Measurements from ENCODE around the gene GLIS1. TPM values are rescaled to one million over a fixed set of nuclear protein-coding genes. Genes with fewer than 3 reads are reported as not detected.
A peak's percentile ranks its signal among the peaks of the same experiment; 100 is the strongest.
"Not testable (repeated sequence)": the region's sequence is repeated elsewhere in the genome, so short reads cannot be mapped to it uniquely, and the experiment has no call there.

GLIS1 gene
- polyA plus RNA-seq, 1 donor: 0.58 TPM

DNA sequence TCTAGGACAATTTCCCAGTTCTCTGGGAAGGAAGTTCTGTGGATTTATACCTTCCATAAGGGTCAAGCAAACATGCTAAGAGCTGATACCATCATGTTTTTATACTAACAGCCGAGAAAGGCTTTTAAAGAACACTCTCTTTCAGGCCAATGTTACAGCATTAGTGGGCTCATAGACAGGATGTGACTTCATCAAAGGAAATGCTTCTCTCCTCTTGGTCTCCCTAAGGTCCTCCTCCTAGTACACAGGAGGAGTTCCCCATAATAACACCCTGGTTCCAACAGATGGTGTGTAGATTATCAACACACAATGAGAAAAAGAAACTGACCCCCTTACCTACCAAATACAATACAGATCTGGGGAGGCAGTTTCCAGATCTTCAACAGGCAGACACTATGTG lies 26.7 kb upstream of the GLIS1 start:
- Histone ChIP-seq H3K27me3 (ENCODE audit: control insufficient read depth, insufficient read depth, low read length) (no peaks in the 10 kb centered on the region), H3K36me3 (ENCODE audit: control insufficient read depth, insufficient read depth, low read length) (peaks cover 4% of the 10 kb centered on the region), H3K27ac (ENCODE audit: low read length) (no peak overlapping the region), H3K4me1 (ENCODE audit: control insufficient read depth, insufficient read depth, low read length) (no peaks in the 10 kb centered on the region), H3K9me3 (ENCODE audit: control insufficient read depth, low read depth, low read length) (no peaks in the 10 kb centered on the region), H3K4me3 (ENCODE audit: low read length) (no peak overlapping the region)
- WGBS (ENCODE audit: insufficient coverage, low lambda C conversion rate): no CpG with 5 or more reads among the region's 1 CpG
- no peak for DNase-seq

GRCh38 chr1:53763911-53764310 lies 24.9 kb upstream of the GLIS1 start:
- H3K27ac ChIP-seq (ENCODE audit: low read length): no peak overlapping the region
- H3K4me1 ChIP-seq (ENCODE audit: control insufficient read depth, insufficient read depth, low read length): no peaks in the 10 kb centered on the region
- H3K9me3 ChIP-seq (ENCODE audit: control insufficient read depth, low read depth, low read length): no peaks in the 10 kb centered on the region
- H3K36me3 ChIP-seq (ENCODE audit: control insufficient read depth, insufficient read depth, low read length): no peaks in the 10 kb centered on the region
- H3K4me3 ChIP-seq (ENCODE audit: low read length): no peak overlapping the region
- no peaks in the 10 kb centered on the region for H3K27me3 ChIP-seq (ENCODE audit: control insufficient read depth, insufficient read depth, low read length)
- no peak for DNase-seq
- WGBS (ENCODE audit: insufficient coverage, low lambda C conversion rate): no CpG with 5 or more reads among the region's 2 CpGs

- 83% methylated on average over 1 of the region's 4 CpGs for WGBS (ENCODE audit: insufficient coverage, low lambda C conversion rate)
- Histone ChIP-seq H3K4me3 (ENCODE audit: low read length) (no peak overlapping the region), H3K36me3 (ENCODE audit: control insufficient read depth, insufficient read depth, low read length) (no peaks in the 10 kb centered on the region), H3K27me3 (ENCODE audit: control insufficient read depth, insufficient read depth, low read length) (no peaks in the 10 kb centered on the region), H3K9me3 (ENCODE audit: control insufficient read depth, low read depth, low read length) (no peaks in the 10 kb centered on the region), H3K4me1 (ENCODE audit: control insufficient read depth, insufficient read depth, low read length) (no peaks in the 10 kb centered on the region), H3K27ac (ENCODE audit: low read length) (no peak overlapping the region)
- DNase-seq: no peak
These were observed 24.5 kb upstream of the GLIS1 start for GRCh38 chr1:53763461-53763860.

- WGBS (ENCODE audit: insufficient coverage, low lambda C conversion rate): 100% methylated on average over 1 of the region's 7 CpGs
- not testable (repeated sequence) for H3K27me3 ChIP-seq (ENCODE audit: control insufficient read depth, insufficient read depth, low read length); H3K4me3 ChIP-seq (ENCODE audit: low read length); H3K27ac ChIP-seq (ENCODE audit: low read length); H3K36me3 ChIP-seq (ENCODE audit: control insufficient read depth, insufficient read depth, low read length); H3K4me1 ChIP-seq (ENCODE audit: control insufficient read depth, insufficient read depth, low read length); H3K9me3 ChIP-seq (ENCODE audit: control insufficient read depth, low read depth, low read length)
- peak in 1 of 2 donors; percentile 8 for DNase-seq
These were observed 21.5 kb upstream of the GLIS1 start for GRCh38 chr1:53760497-53760896.

- Histone ChIP-seq H3K9me3 (ENCODE audit: control insufficient read depth, low read depth, low read length) (no peaks in the 10 kb centered on the region), H3K4me1 (ENCODE audit: control insufficient read depth, insufficient read depth, low read length) (no peaks in the 10 kb centered on the region), H3K27ac (ENCODE audit: low read length) (no peak overlapping the region), H3K36me3 (ENCODE audit: control insufficient read depth, insufficient read depth, low read length) (no peaks in the 10 kb centered on the region), H3K27me3 (ENCODE audit: control insufficient read depth, insufficient read depth, low read length) (no peaks in the 10 kb centered on the region), H3K4me3 (ENCODE audit: low read length) (no peak overlapping the region)
- WGBS (ENCODE audit: insufficient coverage, low lambda C conversion rate): no CpG with 5 or more reads among the region's 5 CpGs
- DNase-seq: no peak
These were observed 16.9 kb upstream of the GLIS1 start for GRCh38 chr1:53755874-53756273.

- 100% methylated on average over 1 of the region's 6 CpGs for WGBS (ENCODE audit: insufficient coverage, low lambda C conversion rate)
These were observed 15.7 kb upstream of the GLIS1 start for GRCh38 chr1:53754484-53755312.

GRCh38 chr1:53752281-53752680 lies 13.3 kb upstream of the GLIS1 start:
- 80% methylated on average over 1 of the region's 6 CpGs for WGBS (ENCODE audit: insufficient coverage, low lambda C conversion rate)
- H3K27ac ChIP-seq (ENCODE audit: low read length): no peak overlapping the region
- peaks cover 5% of the 10 kb centered on the region for H3K27me3 ChIP-seq (ENCODE audit: control insufficient read depth, insufficient read depth, low read length)
- no peaks in the 10 kb centered on the region for H3K9me3 ChIP-seq (ENCODE audit: control insufficient read depth, low read depth, low read length)
- H3K4me1 ChIP-seq (ENCODE audit: control insufficient read depth, insufficient read depth, low read length): no peaks in the 10 kb centered on the region
- no peak overlapping the region for H3K4me3 ChIP-seq (ENCODE audit: low read length)
- no peaks in the 10 kb centered on the region for H3K36me3 ChIP-seq (ENCODE audit: control insufficient read depth, insufficient read depth, low read length)
- no peak for DNase-seq

More at GRCh38 chr1:53754484-53755312, 15.7 kb upstream of the GLIS1 start:
- no peak overlapping the region for H3K27ac ChIP-seq (ENCODE audit: low read length)
- no peaks in the 10 kb centered on the region for H3K9me3 ChIP-seq (ENCODE audit: control insufficient read depth, low read depth, low read length)
- no peaks in the 10 kb centered on the region for H3K27me3 ChIP-seq (ENCODE audit: control insufficient read depth, insufficient read depth, low read length)
- DNase-seq: peak; percentile 23 to 36
- no peak overlapping the region for H3K4me3 ChIP-seq (ENCODE audit: low read length)
- no peaks in the 10 kb centered on the region for H3K4me1 ChIP-seq (ENCODE audit: control insufficient read depth, insufficient read depth, low read length)
- no peaks in the 10 kb centered on the region for H3K36me3 ChIP-seq (ENCODE audit: control insufficient read depth, insufficient read depth, low read length)

DNA sequence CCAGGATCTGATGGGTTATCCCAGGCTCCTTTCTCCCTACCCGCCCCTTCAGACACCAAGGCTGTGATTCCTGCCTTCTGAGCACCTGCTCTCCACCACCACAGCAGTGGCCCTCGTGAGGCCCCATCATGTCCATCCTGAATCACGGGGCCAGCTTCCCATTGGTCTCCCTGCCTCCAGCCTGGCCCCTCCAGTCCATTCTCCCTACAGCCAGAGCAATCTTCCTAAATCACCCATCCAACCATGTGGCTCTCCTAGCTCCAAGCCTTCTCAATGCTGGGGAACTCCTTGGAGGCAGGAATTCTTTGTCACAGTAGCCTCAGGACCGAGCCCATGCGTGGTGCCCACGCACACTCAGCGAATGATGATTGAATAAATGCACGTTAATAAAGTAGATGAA lies 8.9 kb upstream of the GLIS1 start:
- no peaks in the 10 kb centered on the region for H3K9me3 ChIP-seq (ENCODE audit: control insufficient read depth, low read depth, low read length)
- WGBS (ENCODE audit: insufficient coverage, low lambda C conversion rate): no CpG with 5 or more reads among the region's 8 CpGs
- H3K27me3 ChIP-seq (ENCODE audit: control insufficient read depth, insufficient read depth, low read length): peaks cover 15% of the 10 kb centered on the region
- H3K4me3 ChIP-seq (ENCODE audit: low read length): no peak overlapping the region
- no peaks in the 10 kb centered on the region for H3K36me3 ChIP-seq (ENCODE audit: control insufficient read depth, insufficient read depth, low read length)
- H3K27ac ChIP-seq (ENCODE audit: low read length): no peak overlapping the region
- DNase-seq: no peak
- no peaks in the 10 kb centered on the region for H3K4me1 ChIP-seq (ENCODE audit: control insufficient read depth, insufficient read depth, low read length)

- no peak overlapping the region for H3K27ac ChIP-seq (ENCODE audit: low read length)
- peaks cover 7% of the 10 kb centered on the region for H3K4me1 ChIP-seq (ENCODE audit: control insufficient read depth, insufficient read depth, low read length)
- H3K27me3 ChIP-seq (ENCODE audit: control insufficient read depth, insufficient read depth, low read length): peaks cover 67% of the 10 kb centered on the region
- H3K9me3 ChIP-seq (ENCODE audit: control insufficient read depth, low read depth, low read length): peaks cover 5% of the 10 kb centered on the region
- H3K36me3 ChIP-seq (ENCODE audit: control insufficient read depth, insufficient read depth, low read length): no peaks in the 10 kb centered on the region
- no peak overlapping the region for H3K4me3 ChIP-seq (ENCODE audit: low read length)
- WGBS (ENCODE audit: insufficient coverage, low lambda C conversion rate): no CpG with 5 or more reads among the region's 8 CpGs
- DNase-seq: no peak
These were observed 1.7 kb upstream of the GLIS1 start for GRCh38 chr1:53740621-53741105.

DNA sequence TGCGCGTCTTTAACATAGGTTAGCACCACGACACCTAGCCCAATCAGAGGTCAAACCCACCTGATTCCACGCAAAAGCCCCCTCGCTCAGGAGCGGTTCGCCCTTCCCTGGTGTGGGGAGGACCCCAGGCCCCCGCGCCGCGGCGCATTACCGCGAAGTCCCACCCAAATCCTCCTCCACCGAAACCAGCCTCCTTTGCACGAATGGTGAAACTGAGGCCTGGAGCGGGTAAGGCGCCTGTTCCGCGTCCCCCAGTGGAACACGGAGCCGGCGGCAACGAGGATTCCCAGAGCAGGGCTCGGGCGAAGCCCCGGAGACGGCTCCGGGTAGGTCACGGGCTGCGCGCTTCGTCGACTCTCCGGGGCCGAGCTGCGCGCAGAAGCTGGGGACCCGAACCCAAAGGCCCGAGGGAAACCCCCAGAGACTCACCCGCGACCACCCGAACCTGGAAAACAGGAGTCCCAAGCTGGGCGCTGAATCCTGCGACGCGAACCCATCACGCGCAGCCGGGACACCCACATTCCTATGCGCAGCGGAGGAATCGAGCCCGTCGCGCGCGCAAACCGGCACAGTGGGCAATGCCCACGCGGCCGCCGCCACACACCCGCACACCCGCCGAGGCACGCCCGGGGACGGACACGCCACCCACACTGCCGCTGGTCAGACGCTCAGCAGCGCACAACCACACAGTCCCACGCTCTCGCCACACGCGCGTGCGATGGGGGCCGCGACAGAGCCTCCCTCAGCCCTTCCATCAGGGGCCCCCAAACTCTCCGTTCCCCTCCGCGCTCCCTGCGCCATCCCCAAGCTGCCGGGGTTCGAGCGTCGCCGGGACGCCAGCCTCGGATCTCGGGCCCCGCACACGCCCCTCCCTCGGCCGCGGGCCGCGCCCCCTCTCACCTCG lies 507 bp downstream of the GLIS1 start:
- WGBS (ENCODE audit: insufficient coverage, low lambda C conversion rate): no CpG with 5 or more reads among the region's 101 CpGs
- peak overlapping the region; percentile 24 for H3K4me3 ChIP-seq (ENCODE audit: low read length)
- H3K27ac ChIP-seq (ENCODE audit: low read length): no peak overlapping the region
- H3K4me1 ChIP-seq (ENCODE audit: control insufficient read depth, insufficient read depth, low read length): peaks cover 7% of the 10 kb centered on the region
- peaks cover 5% of the 10 kb centered on the region for H3K9me3 ChIP-seq (ENCODE audit: control insufficient read depth, low read depth, low read length)
- DNase-seq: no peak
- peaks cover 84% of the 10 kb centered on the region for H3K27me3 ChIP-seq (ENCODE audit: control insufficient read depth, insufficient read depth, low read length)
- H3K36me3 ChIP-seq (ENCODE audit: control insufficient read depth, insufficient read depth, low read length): no peaks in the 10 kb centered on the region
